SIG-M5 treated with dmso at 0.1 percent for 504 hours (cell line): ENCODE measurements around the gene PTPRN2.
"Not testable (repeated sequence)": the region's sequence is repeated elsewhere in the genome, so short reads cannot be mapped to it uniquely, and the experiment has no call there.

ENCODE experiments used
- DNase-seq: peaks from one replicate; lab custom pipeline; 2025; ENCODE audit not compliant: unreplicated experiment; lab: John Stamatoyannopoulos, UW

The PTPRN2 gene

DNA sequence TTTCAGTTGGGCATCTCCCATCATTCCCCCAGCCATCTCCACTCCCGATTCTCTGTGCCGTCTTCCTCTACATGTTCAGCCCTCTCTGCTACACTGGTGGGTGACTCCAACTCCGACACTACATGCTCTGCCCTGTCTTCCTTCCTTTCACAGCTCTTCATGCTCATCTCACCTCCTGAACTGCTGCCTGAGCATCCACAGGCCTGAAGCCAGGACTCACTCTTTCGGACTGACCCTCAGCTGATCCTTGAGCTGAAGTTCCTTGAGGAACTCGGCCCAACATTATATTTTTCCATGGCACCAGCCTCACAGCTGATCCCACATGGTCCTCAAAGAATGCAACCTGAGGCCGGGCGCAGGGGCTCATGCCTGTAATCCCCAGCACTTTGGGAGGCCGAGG is 538.4 kb downstream of the PTPRN2 start:
- no peak for DNase-seq

DNA sequence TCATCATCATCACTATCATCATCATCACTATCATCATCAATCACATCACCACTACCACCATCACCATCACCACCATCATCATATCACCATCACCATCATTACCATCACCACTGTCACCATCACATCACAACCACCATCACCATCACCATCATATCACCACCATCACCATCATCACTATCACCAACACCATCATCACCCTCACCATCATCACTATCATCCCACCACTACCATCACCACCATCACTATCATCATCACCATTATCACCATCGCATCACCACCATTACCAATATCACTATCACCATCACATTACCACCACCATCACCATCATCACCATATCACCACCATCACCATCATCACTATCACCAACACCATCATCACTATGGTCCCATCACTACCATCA is 539.1 kb downstream of the PTPRN2 start:
- no peak for DNase-seq

DNA sequence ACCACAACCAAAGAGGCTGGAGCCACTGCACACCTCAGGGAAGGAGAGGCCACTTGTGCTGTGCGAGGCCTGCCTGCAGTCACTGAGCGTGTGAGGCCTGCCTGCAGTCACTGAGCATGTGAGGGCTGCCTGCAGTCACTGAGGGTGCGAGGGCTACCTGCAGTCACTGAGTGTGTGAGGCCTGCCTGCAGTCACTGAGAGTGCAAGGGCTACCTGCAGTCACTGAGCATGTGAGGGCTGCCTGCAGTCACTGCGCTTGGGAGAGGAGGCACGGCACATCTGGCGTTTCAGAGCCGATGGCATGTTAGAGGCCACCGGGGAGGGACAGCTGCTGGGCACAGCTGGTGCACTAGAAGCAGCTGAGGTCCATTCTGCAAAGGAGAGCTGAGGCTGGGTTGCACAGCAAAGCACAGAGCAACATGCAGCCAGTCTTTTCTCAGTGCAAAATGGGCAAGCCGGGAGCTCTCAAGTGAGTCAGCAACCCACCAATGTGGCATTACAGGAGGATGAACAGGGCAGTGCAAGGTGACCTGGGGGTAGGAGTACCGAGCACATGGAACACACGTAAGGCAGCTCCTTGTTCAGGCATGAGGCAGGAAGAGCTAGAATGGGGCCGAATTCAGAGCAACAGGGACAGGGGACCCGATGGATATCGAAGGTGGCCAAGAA is 540.1 kb downstream of the PTPRN2 start:
- no peak for DNase-seq

DNA sequence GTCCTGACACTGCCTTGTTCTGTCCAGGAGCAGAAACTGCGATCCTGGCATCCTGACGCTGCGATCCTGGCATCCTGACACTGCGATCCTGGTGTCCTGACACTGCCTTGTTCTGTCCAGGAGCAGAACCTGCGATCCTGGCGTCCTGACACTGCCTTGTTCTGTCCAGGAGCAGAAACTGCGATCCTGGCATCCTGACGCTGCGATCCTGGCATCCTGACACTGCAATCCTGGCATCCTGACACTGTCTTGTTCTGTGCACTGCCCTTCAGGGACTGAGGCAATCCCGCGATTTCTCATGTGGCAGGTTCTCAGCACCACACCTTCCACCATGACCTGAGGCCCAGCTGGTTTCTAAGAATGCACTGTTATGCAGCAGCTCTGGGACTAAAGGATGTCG is 541.4 kb downstream of the PTPRN2 start:
- DNase-seq = not testable (repeated sequence)

DNA sequence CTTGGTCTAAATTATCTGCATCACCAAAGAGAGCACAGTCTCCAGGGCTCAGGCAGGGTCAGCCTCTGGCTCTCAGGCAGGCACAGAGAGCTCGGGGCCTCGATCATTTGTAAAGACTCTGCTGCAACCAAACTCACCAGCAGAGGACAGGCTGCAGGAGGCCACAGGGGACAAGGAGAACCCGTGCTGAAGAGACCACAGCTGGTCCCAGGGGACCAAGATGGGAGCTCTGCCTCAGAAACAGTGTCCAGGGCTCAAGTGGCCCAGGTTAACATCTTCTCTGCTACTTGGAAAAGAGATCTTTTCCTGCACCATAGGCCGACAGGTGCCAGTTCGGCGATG is 543.2 kb downstream of the PTPRN2 start:
- DNase-seq = no peak

DNA sequence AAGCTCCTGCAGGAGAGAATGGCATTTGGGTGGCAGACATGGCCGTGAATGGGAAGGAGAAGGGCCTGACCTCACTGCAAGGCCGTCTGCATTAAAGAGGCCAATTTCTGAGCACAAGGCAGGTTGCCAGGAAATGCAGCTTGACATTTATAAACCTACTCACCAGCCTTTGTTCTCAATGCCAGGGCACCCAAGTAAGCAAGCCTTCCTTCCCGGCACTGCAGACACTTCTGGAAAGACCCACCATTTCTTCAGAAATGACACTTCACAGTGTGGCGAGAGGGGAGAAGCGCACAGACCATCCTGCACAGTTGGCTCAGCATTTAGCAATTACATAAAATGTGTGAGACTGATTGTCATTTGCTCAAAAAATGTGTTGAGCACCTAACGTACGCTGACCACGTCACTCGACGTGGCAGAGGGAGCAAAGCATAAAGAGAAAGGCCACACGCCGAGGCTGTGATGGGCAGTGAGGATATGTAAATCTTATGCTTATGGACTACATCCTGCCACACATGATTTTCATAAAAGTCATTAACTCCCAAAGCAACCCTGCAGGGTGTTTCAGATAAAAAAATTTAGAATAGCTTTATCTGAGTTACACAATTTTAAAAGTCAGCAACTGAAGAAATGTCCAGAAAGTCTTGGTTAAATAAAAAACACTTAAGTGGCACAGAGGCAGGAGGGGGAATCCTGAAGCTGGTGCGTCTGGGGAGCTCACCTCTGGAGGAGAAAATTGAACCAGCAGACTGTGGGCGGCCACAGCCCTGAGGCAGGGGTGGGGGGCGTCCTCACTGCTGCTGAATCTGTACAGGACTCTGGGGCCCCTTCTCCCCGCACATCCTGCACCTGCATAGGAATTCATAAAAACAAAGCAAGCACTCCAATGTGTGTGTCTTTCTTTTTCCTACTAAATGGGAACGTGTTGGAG is 543.8 kb downstream of the PTPRN2 start:
- DNase-seq = no peak

DNA sequence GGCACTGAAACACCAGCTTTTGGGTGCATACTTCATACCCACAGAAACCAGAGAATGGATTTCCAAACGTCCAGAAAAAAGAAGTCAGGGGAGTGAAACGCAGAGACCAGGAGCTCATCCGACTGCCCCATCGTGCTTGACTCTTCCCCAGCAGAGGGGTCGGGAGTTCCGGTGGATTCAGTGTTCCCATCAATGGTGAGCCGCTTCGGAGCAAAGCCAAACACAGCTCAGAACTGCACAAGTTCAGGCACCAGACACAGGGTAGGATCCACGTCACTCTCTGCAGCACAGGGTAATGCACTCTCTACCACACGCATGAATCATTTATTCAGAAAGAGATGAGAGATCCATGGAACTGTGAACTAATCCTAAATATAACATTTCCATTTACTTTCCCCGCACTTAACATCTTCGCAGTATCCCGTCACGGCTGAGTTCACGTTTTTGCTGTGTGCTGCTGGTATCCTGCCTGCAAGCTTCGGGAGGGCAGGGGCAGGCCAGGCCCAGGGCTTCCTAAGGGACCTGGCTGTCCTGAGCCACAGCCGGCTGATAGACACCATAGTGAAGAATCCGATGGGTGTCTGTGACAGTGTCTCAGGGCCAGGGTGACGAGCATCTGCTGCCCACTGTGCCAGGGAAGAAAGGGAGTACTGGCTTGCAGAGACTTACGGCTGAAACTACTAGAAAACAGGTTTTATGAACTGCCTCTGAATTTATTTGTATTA is 545.3 kb downstream of the PTPRN2 start:
- DNase-seq = no peak

DNA sequence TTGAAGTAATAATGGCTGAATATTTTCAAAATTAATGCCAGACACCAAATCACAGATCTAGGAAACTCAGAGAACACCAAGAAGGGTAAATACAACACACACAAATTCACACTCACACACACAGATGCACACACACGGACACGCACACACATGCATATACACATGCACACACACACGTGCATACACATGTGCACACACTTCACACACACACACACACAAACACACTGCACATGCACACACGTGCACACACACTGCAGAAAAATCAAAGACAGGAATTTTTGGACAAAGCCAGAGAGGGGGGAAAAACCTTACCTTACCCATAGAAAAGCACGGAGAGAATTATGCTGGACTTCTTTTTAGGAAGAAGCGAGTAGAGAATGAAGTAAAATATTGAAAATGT is 547.4 kb downstream of the PTPRN2 start:
- no peak for DNase-seq

DNA sequence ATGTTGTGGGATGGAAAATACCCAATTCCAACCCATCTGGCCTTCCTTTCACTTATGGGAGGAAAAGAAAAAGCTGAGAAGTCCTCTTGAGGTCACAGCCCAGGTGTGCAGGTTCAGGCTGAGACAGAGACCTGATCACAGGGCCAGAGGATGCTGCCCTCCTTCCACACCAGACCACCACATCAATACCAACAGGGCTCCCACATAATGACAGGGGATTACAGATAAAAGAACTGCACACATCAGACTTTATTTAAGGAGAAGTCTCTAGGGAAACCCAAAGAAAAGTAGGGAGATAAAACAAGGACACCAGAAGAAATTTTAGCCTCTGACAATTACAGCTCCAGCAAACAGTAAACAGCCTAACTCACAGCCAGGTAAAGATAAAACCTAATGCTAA is 548.4 kb downstream of the PTPRN2 start:
- DNase-seq = no peak

DNA sequence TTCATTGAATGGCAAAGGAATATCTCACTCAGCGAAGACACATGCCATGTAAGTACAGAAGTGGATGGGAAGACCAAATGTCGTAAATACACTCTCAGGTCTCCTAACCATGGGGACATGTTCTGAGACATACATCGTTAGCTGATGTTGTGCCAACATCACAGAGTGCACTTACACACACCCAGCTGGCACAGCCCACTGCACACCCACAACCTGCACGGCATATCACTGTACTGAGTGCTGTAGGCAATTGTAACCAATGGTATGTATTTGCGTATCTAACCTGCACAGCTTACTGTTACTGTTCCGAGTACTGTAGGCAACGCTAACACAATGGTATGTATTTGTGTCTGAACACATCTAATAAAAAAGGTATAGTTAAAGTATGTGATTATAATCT is 550.4 kb downstream of the PTPRN2 start:
- DNase-seq = no peak

DNA sequence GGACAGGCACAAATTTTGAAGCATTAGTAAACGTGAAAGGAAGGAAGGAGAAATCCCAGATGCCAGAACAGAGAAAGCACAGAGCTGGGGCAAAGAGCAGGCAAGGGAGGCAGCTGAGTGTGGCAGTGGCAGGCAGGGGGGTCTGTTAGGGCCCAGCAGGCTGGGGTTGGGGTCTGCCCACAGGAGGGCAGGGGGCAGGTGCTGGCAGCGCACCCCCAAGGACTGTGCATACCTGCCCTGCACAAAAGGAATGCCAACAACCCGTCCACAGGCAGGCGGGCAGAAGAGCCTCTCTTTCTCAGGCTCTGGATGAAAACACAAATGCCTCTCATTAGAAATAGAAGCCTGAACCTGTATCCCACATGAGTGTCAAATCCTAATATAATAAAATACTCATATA is 552.3 kb downstream of the PTPRN2 start:
- DNase-seq = no peak

DNA sequence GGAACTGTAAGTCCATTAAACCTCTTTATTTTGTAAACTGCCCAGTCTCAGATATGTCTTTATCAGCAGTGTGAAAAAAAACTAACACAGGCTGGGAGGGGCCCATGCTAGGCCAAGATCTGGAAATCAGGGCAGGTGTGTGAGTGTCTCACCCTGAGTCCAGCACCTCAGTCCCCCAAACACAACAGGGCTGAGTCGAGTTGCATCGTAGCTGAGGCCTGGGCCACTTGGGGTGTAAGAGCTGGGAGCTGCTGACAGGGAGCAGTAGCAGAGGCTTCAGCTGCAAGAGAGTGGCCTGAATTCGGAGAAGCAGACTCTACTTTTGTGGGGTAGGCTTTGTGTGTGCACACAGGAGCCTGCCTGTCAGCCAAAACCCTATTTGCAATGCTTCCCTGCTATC is 553.1 kb downstream of the PTPRN2 start:
- DNase-seq = no peak

DNA sequence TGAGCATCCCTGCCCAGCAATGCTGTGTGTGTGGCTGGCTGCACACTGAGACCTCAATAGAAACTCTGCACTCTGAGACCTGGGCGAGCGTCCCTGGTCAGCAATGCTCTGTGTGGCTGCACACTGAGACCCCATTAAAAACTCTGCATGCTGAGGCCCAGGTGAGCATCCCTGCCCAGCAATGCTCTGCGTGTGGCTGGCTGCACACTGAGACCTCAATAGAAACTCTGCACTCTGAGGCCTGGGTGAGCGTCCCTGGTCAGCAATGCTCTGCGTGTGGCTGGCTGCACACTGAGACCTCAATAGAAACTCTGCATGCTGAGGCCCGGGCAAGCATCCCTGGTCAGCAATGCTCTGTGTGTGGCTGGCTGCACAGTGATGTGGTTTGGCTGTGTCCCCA is 553.7 kb downstream of the PTPRN2 start:
- not testable (repeated sequence) for DNase-seq

DNA sequence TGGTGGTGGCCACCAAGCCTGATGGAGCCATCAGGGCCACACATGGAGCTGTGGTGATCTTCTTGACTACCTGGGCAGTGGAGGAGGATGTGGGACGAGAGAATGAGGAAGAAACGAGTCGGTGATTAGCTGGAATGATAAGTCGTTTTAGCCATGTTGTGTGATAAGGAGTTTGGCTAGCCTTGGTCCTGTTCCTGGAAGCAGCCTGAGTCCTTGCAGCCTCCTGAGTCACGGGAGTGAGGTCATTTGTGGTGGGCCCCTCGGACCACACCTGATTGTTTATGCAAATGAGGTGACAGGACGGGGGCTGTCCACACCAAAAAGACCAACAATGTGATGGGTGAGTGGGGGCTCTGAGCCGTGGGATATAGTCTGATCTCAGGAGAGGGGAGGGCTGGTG is 554.4 kb downstream of the PTPRN2 start:
- DNase-seq = no peak

DNA sequence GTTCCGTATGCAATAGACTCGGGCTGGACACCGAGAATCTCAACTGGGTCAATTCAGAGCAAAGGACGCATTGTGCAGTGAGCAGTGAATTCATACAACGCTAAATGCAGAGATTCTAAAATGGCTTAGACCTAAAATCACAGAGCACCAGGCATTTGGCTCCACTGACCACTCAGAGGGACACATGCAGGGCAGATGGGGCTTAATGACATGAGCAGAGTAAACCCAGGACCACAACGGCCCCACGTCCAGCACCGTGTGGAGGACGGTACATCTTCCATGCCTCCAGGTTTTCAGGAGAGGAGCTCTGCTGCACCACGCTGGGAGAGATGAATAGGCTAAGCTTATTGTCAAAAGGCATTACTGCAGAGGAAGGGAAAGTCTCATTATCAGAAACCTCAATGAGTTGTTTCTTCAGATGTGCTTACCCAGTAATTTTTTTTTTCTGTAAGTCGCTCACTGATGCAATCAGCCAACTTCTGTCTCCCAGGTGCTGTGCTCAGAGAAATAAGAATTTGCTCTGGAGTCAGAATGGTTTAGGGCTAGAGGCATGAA is 555.0 kb downstream of the PTPRN2 start:
- DNase-seq = no peak

DNA sequence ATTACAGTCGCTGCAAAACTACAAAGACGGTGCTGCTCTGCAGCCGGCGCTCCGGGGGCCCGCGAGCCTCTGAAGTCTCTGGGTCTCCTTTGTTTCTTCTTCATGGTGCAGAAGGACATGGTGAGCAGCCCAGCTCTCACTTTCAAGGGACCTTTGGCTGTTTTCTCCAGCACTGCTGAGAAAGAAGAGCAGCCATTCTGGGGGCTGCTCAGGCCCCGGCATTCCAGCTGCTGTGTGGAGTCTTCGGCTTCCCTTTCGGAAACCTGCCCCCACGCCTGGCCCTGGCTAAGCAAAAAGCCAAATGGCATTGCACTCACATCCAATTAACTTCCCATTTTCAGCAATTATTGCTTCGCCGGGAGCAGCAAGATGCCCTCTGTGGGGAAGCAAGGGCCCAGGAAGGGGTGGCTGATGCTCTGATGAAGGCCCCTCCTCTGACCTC is 555.7 kb downstream of the PTPRN2 start:
- no peak for DNase-seq

DNA sequence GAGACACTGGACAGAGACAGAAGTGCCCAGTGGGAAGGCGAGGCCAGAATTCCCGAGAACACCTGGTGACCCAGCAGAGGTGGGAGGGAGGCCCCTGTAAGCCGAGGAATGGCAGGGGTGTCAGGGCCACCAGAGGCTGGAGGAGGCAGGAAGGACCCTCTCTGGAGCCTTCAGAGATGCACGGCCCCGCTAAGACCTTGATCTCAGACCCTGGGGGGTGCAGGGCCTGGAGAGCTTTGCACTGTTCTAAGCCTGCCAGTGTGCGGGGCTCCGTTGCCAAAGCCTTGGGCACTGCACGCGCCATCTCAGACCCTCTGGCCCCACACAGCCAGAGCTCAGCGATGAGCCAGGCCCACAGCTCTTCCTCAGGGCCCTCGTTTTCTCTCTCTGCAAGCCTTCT is 557.1 kb downstream of the PTPRN2 start:
- DNase-seq = no peak

DNA sequence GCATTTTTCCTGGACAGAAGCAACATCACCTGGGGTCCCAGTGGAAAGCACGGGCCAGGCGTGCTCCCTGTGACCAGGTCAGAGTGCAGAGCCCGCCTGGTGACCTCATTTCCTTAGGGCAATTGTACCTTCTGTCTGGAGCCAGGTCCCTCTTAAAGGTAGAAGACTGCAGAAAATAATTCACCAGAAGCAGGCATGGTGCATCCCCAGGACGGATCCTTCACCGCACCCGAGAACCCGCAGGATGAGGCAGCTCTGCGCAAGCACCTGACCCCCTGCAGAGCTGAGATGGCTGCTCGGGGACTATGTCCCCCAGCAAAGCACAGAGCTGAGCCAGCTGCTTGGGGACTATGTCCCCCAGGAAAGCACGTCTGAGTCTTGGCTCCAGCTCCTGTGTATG is 557.6 kb downstream of the PTPRN2 start:
- no peak for DNase-seq

DNA sequence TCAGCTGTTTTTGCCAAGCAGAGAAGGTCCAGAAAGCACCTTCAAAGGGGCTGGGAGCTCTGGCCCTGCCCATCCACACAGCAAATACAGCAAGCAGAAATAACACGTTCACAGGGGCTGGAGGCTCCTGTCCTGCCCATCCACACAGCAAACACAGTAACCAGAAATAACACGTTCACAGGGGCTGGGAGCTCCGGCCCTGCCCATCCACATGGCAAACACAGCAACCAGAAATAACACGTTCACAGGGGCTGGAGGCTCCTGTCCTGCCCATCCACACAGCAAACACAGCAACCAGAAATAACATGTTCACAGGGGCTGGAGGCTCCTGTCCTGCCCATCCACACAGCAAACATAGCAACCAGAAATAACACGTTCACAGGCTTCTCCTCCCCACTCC is 558.1 kb downstream of the PTPRN2 start:
- no peak for DNase-seq

DNA sequence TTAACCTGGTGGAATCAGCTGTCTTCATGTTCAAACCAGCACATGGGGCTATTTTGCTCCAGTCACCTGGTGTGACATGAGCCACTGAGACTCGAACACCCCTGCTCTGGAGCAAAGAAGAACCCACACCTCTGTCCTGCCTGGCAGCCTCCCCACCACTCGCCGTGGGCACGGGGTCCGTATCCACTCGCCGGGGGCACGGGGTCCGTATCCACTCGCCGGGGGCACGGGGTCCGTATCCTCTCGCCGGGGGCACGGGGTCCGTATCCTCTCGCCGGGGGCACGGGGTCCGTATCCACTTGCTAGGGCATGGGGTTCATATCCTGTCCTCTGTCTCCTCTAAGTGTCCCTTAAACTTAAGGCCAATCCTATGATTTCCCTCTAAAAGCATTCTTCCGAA is 558.7 kb downstream of the PTPRN2 start:
- no peak for DNase-seq

DNA sequence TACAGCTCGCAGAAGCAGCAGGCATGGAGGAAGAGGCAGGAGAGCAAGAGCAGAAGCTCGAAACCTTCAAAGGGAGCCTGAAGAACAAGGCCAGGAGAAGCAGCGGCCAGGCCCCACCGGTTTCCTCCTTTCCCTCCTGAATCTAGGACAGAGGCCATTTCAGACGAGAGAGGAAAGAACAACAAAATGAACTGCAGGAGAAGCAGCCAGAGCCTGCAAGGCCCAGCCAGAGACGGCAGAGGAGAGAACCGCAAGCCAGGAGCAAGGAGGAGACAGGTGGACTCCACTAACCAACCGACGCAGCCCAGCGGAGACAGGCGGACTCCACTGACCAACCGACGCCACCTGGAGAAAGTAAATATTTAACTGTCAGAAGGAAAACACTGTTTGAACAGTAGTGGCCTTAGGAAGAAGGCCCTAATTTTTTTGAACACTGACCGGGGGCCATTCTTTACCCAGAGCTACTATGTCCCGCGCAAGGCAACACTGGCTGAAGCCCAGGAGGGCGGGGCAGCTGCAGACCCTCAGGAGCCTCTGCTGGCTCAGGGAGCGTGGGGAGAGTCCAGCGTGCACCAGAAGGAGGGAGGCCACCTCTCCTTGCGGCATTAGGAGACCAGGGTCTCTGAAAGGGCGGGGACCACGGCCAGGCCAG is 559.2 kb downstream of the PTPRN2 start:
- peak; percentile 5 for DNase-seq
